CD4-positive, alpha-beta T cell (primary cell): Measurements from ENCODE around the gene GLCCI1. TPM values are rescaled to one million over a fixed set of nuclear protein-coding genes. Genes with fewer than 3 reads are reported as not detected.

Experiments
- ATAC-seq: fragments of 200-7000 bp; cut with Tn5 transposase; one replicate; pipeline ENCODE4 v1.10.0; 2022; ENCODE audit warnings: mild to moderate bottlenecking; ENCODE audit not compliant: poor library complexity
- CTCF ChIA-PET: fragments of 350-600 bp; sonication (Branson Sonifier 250); formaldehyde crosslinking; loops from one replicate; lab custom pipeline; 2021; ENCODE audit warnings: antibody characterized with exemption, inconsistent platforms; lab: Charles Lee
- POLR2A ChIA-PET: fragments of 350-600 bp; sonication (Branson Sonifier 250); formaldehyde crosslinking; loops from one replicate; lab custom pipeline; 2021; ENCODE audit warnings: antibody characterized with exemption, inconsistent platforms; lab: Charles Lee
- DNase-seq, 14 experiments: peaks; one replicate each; pipeline ENCODE4 v3.0.0-alpha.2; 2013 to 2020; ENCODE audit warnings: mixed read lengths in 2 of 14
- H3K27ac ChIP-seq, 2 donors: one replicate each; pipeline versions ENCODE4 v1.5.1 to v1.7.0; 2013; ENCODE audit warnings: low read length in 2 of 2, low read depth in 1 of 2, mild to moderate bottlenecking in 1 of 2
- H3K27me3 ChIP-seq, 2 experiments: 1 replicate in 1 of 2; 2 replicates in 1 of 2; pipeline versions ENCODE4 v1.6.1 to v1.7.0; 2013; ENCODE audit warnings: low read length in 2 of 2, control low read depth in 1 of 2, mild to moderate bottlenecking in 1 of 2, moderate library complexity in 1 of 2; ENCODE audit not compliant: insufficient read depth in 2 of 2, control insufficient read depth in 1 of 2
- H3K36me3 ChIP-seq: one replicate; pipeline ENCODE4 v1.6.1; 2013; ENCODE audit warnings: low read length, control low read depth; ENCODE audit not compliant: insufficient read depth
- H3K4me1 ChIP-seq: one replicate; pipeline ENCODE4 v1.6.1; 2013; ENCODE audit warnings: low read length, control low read depth; ENCODE audit not compliant: insufficient read depth
- H3K4me3 ChIP-seq: one replicate; pipeline ENCODE4 v1.5.1; 2013; ENCODE audit warnings: mild to moderate bottlenecking, low read length, moderate library complexity
- H3K9me3 ChIP-seq, 2 experiments: 1 replicate in 1 of 2; 2 replicates in 1 of 2; pipeline versions ENCODE4 v1.6.1 to v1.7.0; 2013; ENCODE audit warnings: low read length in 2 of 2, mild to moderate bottlenecking in 2 of 2, control low read depth in 1 of 2, moderate library complexity in 1 of 2; ENCODE audit not compliant: control insufficient read depth in 1 of 2, insufficient read depth in 1 of 2
- H3K27ac Mint-ChIP-seq: one replicate; pipeline ENCODE4 v1.8.0; 2020; ENCODE audit warnings: mixed read lengths
- H3K27me3 Mint-ChIP-seq: one replicate; pipeline ENCODE4 v1.8.0; 2021; ENCODE audit warnings: mixed read lengths
- H3K36me3 Mint-ChIP-seq: one replicate; pipeline ENCODE4 v1.8.0; 2021; ENCODE audit warnings: low read depth, mixed read lengths
- H3K4me1 Mint-ChIP-seq: one replicate; pipeline ENCODE4 v1.8.0; 2021; ENCODE audit warnings: low read depth, mixed read lengths
- H3K4me3 Mint-ChIP-seq: one replicate; pipeline ENCODE4 v1.8.0; 2020; ENCODE audit warnings: mild to moderate bottlenecking, mixed read lengths
- H3K9me3 Mint-ChIP-seq: one replicate; pipeline ENCODE4 v1.8.0; 2020; ENCODE audit warnings: mixed read lengths
- intact Hi-C, 2 experiments: fragments of 100-400 bp; cut with DNase I in 1 of 2; cut with micrococcal nuclease in 1 of 2; formaldehyde crosslinking; loops; one replicate each; pipeline versions ENCODE4 v1.15.1 to v1.9.0; 2023 to 2025; cut with DNase I, micrococcal nuclease
- total RNA-seq, 174 experiments: library from RNA in 2 of 174; stranded (reverse) in 2 of 174; gene quantifications; one replicate each; pipeline ENCODE4 v1.2.3 and lab custom pipeline; 2021 to 2026
- TF ChIP-seq, protein P1 (sequence below): fragments of 200-600 bp; IDR thresholded peaks from one replicate; pipeline ENCODE4 v1.8.0; 2022; ENCODE audit warnings: antibody characterized with exemption, mild to moderate bottlenecking

The GLCCI1 gene
- total RNA-seq, 2 experiments from 2014 or later = 22.2 to 22.3 TPM

GRCh38 chr7:8051998-8052397, 83.4 kb downstream of the GLCCI1 start:
- no peaks in the 10 kb centered on the region for H3K27me3 Mint-ChIP-seq

GRCh38 chr7:8052824-8053223, 84.2 kb downstream of the GLCCI1 start:
- ChIA-PET POLR2A (interaction anchor here (0.6 kb wide), 1 partner anchor 847 kb away, joined by 3 read pairs; no protein-coding TSS in a partner anchor), CTCF (interaction anchor here (0.7 to 1.2 kb wide), 2 partner anchors 8 to 340 kb away, joined by 3 read pairs; no protein-coding TSS in a partner anchor)
- TF ChIP-seq, protein P1, sequence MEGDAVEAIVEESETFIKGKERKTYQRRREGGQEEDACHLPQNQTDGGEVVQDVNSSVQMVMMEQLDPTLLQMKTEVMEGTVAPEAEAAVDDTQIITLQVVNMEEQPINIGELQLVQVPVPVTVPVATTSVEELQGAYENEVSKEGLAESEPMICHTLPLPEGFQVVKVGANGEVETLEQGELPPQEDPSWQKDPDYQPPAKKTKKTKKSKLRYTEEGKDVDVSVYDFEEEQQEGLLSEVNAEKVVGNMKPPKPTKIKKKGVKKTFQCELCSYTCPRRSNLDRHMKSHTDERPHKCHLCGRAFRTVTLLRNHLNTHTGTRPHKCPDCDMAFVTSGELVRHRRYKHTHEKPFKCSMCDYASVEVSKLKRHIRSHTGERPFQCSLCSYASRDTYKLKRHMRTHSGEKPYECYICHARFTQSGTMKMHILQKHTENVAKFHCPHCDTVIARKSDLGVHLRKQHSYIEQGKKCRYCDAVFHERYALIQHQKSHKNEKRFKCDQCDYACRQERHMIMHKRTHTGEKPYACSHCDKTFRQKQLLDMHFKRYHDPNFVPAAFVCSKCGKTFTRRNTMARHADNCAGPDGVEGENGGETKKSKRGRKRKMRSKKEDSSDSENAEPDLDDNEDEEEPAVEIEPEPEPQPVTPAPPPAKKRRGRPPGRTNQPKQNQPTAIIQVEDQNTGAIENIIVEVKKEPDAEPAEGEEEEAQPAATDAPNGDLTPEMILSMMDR = no peak
- DNase-seq (no peak), ATAC-seq (no peak)
- Mint-ChIP-seq H3K27me3 (no peaks in the 10 kb centered on the region), H3K36me3 (peaks cover 40% of the 10 kb centered on the region), H3K9me3 (no peaks in the 10 kb centered on the region), H3K27ac (no peak overlapping the region), H3K4me3 (no peak overlapping the region), H3K4me1 (peaks cover 51% of the 10 kb centered on the region)
- intact Hi-C loops = loop anchor here in 1 of 2 experiments (5.0 kb wide), 1 partner anchor 371 kb away; no protein-coding TSS in a partner anchor
- no peak overlapping the region for H3K27ac ChIP-seq
- peaks cover 26% of the 10 kb centered on the region for H3K36me3 ChIP-seq
- H3K4me1 ChIP-seq = no peaks in the 10 kb centered on the region
- no peak overlapping the region for H3K4me3 ChIP-seq
- no peaks in the 10 kb centered on the region for H3K9me3 ChIP-seq
- H3K27me3 ChIP-seq = no peaks in the 10 kb centered on the region

More at GRCh38 chr7:8051998-8052397, 83.4 kb downstream of the GLCCI1 start:
- Histone ChIP-seq H3K36me3 (peaks cover 20% of the 10 kb centered on the region), H3K9me3 (no peaks in the 10 kb centered on the region), H3K27me3 (no peaks in the 10 kb centered on the region), H3K4me3 (no peak overlapping the region), H3K27ac (no peak overlapping the region), H3K4me1 (no peaks in the 10 kb centered on the region)
- TF ChIP-seq, protein P1 = no peak
- Mint-ChIP-seq H3K36me3 (peaks cover 32% of the 10 kb centered on the region), H3K4me3 (no peak overlapping the region), H3K27ac (no peak overlapping the region), H3K9me3 (no peaks in the 10 kb centered on the region), H3K4me1 (peaks cover 51% of the 10 kb centered on the region)
- ChIA-PET CTCF (no interaction called here), POLR2A (interaction anchor here (1.0 to 1.1 kb wide), 2 partner anchors 59 to 82 kb away, joined by 3 to 4 read pairs; no protein-coding TSS in a partner anchor)
- intact Hi-C loops = loop anchor here in 1 of 2 experiments (5.0 kb wide), 1 partner anchor 370 kb away; no protein-coding TSS in a partner anchor
- no peak for ATAC-seq
- DNase-seq = no peak

DNA sequence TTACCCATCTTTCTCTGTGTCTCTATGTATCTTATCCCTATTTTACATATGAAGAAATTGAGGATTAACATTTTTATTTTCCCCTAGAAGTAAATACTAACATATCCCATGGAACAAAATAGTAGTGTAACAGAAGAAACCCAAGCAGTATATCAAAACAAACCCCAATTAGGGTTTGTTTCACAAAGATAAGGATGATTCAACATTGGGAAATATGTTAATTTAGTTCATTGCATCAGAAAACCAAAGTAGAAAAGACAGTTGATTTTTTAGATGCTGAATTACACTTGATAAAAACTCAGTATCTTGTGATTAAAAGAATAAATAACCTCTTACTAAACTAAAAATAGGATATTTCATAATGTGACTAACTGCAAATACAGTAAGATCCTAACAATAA, 87.8 kb downstream of the GLCCI1 start:
- no peak overlapping the region for H3K4me3 Mint-ChIP-seq
- H3K4me1 Mint-ChIP-seq = peaks cover 29% of the 10 kb centered on the region
- no peak overlapping the region for H3K27ac Mint-ChIP-seq
- no peak for DNase-seq
- no peaks in the 10 kb centered on the region for H3K27me3 ChIP-seq
- peaks cover 65% of the 10 kb centered on the region for H3K36me3 Mint-ChIP-seq
- ChIA-PET POLR2A (no interaction called here), CTCF (no interaction called here)
- H3K27ac ChIP-seq = no peak overlapping the region
- TF ChIP-seq, protein P1 = no peak
- no peaks in the 10 kb centered on the region for H3K9me3 ChIP-seq
- intact Hi-C loops = no loop called here
- H3K4me1 ChIP-seq = no peaks in the 10 kb centered on the region
- H3K27me3 Mint-ChIP-seq = no peaks in the 10 kb centered on the region
- H3K36me3 ChIP-seq = peaks cover 27% of the 10 kb centered on the region
- ATAC-seq = no peak
- H3K4me3 ChIP-seq = no peak overlapping the region
- no peaks in the 10 kb centered on the region for H3K9me3 Mint-ChIP-seq
